Stimulated activated CD4-positive, alpha-beta T cell treated with anti-CD3 and anti-CD28 coated beads, Interleukin-12 subunit alpha, Interleukin-12 subunit beta, amount 100 ng/mL, for 4 hours (primary cell): ENCODE measurements around the gene FOXL1.

Experiments
- DNase-seq: peaks from one replicate; pipeline ENCODE4 v3.0.0-alpha.2; 2020

The FOXL1 gene

DNA sequence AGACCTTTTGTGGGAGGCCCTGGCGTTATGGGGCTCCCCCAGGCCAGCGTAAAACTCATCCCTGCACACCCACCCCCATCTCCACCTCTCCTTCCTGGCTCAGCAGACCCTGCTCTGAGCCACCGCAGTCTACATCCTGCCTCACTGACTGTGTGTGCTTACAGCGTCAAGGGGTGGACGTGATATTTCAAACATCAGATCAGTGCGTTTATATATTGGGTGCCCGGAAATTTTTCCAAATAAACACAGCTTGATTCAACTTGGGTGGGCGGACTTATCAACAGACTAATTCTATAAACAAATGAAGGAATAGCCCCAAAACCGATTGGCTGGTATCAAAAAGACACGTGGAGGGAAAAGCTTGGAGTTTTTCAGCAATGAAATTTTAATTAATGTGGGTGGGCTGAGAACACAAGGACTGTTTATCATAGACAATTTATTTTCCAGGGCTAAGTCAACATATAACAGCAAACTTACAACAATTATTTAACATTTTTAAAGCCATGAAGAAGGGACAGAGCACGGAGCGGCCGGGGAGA, at the start of gene FOXL1:
TSS of gene FOXL1 (plus strand) at position 489 of the 539 bp plus-strand sequence. CDS start 175 bp downstream, outside the sequence.
- no peak for DNase-seq

DNA sequence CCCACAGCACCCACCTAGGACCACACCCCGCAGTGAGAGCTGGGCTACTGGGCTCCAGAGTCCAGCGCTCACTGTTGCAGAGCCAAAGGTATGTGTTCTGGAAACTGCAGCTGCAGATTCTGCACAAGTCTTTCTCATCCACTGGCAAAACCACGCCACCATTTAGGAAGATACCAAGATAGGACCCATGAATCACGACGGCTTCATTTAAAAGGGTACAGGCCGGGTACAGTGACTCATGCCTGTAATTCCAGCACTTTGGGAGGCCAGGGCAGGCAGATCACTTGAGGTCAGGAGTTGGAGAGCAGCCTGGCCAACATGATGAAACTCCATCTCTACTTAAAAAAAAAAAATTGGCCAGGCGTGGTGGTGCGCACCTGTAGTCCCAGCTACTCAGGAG, 49.2 kb upstream of the FOXL1 start:
- no peak for DNase-seq

DNA sequence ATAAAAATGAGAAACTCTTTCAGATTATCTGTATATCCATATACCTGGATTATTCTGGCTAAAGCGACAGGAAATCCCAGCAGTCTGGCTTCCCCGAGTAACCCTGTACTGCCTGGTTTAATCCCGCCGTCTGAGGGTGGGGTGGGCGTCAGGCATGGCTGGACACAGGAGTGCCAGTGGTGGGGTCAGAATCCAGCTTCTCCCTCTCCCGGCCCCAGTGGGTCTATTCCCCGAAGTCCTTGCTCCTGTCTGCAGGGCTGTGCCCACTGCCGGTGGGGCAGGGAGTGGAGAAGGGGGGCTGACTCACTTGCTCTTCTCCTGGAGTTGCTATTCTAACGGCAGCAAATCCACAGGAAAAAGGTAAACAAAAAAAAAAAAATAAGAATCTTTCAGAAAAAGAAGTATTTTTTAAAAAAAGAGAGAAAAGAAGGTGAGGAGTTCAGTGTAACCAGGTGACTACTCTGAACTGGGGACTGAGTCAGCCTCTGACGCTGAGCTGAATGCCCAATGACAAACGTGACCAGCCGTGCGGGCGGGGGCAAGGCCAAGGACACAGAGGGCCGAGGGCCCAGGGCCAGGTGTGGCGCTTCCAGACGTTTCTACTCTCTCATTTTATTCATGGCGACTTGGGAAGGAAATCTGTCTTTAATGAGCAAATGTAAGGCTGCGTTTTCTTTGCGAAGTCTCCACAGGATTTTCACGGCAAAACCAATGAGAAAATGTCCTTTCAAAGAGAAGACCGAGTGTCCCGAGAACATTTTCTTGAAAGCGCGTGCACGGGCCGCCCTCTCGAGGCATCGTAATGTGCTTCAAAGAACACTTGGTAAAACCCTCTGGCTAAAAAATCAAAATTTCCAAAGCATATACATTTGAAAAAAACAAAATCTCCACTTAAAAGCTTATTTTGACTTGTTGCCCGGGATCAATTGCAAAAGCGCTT, 47.8 kb upstream of the FOXL1 start:
- no peak for DNase-seq

DNA sequence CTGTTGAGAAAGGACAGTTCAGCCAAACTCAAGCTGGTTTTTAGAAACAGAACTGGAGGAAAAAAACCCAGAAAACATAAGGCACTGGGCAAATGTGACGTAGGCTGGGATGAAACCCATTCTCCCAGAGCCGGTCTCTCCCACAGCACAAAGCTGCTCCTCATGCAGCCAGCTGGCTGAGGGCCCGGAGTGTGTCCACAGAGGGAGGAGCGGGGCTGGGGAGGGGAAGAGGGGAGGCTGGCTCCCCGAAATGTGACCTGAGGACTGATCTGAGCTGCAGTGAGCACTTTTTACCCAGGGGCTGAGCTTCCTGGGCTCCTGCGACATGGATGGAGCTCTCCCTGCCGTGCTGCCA, 47.2 kb upstream of the FOXL1 start:
- no peak for DNase-seq

DNA sequence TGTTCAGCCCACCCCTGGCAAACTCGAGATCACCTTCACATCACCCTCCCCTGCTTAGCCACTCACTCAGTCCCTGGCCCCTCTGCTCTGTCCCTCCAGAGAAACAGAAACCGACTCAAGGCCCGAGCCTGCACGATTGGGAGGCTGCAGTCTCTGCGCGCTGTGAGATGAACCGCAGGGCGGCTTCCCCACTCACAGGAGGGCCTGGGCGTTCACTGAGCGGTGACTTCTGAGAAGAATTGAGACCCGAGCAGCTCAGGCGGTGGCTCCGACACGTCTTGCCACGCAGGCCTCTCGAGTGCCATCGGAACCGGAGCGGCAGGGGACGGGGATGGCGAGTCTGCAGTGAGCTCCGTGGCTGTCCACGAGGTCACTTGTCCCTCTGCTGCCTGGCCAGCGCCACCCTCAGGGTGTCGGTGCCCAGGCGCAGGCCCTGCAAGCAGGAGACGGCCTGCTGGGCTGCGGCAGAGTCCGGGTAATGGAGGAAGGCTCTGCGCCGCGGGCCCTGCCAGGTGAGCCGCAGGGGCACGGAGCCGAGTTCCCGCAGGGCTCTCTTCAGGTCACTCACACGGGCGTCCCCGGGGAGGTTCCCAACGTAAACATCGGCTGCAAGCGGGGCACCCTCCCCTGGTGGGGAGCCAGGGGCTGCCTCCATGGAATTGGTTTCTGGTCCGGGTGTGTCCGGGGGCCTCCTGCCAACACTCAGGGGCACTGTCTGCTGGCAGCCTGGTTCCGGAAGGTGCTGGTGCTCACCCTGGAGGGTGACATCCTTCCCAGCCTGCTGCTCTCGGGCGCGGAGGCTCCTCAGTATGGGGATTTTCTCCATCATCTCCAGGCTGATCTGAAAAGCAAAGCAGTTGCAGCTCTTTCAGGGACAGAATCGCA, 46.5 kb upstream of the FOXL1 start:
- no peak for DNase-seq

DNA sequence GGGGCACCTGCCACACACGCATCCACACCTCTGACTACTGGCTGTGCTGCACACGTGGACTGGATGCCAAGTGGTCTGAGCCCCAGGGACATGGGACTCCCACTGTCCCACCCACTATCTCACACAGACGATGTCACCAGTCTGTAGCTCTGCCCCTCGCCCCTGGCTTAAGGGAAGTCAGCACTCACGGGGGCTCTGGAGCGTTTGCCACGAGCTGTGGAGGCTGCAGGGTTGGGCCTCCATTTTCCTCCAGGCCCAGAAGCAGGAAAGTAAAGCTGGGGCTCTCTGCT, 45.9 kb upstream of the FOXL1 start:
- no peak for DNase-seq

DNA sequence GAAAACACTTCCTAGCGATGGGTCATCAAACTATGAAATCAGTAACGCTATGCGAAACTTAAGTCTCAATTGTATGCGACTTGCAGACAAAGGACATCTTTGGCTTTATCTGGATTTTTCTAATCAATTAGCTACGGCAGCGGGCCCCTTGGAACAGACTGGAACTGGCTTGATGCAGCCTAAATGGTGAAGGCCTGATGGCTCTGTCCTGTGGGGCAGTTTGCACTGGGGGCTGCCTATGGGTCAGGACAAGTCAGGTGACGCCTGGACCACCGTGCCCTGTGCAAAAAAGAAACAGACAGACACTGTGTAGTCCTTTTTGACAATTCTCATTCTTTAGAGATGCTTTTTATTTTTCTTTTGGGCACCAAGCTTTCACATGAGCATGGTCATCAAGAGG, 45.3 kb upstream of the FOXL1 start:
- no peak for DNase-seq

DNA sequence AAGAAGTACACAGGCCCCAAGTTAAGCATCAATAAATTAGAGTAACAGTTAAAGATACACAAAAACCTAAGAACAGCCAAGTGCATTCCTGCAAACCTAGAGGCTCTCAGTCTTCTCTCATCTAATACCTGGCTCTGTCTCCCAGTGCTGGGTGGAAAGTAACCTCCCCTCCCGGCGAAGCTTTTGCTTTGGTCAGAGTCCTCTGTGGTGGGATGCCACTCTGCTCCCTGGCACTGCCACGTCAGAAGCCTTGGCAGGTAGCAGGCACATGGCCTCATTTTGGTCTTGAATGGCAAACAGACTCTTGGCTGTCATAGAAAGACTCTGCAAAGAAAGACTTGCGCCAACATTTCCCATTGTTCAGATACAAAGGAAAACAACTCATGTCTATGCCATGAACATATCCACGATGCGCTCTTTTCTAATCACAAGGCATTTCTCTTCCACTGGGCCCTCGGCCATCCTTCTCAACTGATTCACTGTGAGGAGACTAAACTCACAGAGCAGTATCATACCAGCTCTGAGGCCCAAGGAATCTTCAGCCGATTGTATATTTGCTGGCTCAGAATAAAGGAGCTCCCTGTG, 44.5 kb upstream of the FOXL1 start:
- no peak for DNase-seq

DNA sequence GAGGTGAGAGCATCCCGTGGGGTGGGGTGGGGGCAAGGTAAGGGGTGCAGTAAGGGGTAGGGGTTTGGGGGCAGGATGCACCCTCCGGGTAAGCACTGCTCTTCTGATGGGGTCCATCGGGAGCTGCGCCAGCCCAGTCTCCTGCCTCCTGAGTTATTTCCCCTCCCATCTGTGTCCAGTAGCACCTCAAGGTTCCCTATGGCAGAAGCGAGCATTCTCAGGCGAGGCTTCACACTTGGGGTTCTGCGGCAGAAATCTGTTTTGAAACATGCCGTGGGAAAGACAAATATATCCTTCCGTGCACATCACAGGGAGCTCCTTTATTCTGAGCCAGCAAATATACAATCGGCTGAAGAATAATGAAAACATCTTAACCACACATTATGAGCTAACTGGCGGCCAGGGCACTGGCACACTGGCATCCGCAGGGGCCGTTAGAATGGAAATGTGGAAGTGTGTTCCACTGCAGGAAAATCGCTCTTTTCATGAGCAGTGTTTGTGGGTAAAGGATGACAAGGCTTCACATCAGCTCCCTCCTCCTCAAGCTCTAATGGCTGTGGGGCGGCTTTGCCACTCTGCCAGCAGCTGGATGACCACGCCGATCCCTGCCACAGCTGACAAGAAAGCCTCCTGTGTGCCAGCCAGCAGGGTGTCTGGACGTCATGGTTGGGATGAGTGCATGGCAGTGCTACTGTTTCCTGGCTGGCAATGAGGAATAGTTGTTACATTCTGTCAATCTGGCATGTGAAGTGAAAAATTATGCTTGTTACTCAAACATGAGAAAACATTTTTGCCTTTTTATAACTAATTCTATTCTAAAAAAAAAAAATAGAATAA, 43.4 kb upstream of the FOXL1 start:
- no peak for DNase-seq

DNA sequence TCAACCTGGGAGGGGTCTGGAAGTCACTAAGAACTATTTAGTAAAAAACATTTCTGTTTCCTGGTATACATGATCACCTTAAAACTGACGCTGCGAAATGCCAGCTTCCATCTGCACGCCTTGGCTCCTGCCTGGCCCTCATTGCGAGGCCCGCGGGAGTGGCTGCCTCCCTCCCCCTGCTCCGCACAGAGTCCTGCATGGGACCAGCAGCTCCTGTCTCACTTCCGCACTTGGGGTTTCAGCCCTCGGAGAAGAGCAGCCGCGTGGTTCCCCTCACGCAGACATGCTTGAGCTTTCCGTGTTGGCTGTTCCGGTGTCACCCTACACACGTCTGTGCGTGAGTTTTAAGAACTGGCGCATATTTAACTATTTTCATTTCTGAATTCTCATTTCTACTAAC, 41.7 kb upstream of the FOXL1 start:
- no peak for DNase-seq

DNA sequence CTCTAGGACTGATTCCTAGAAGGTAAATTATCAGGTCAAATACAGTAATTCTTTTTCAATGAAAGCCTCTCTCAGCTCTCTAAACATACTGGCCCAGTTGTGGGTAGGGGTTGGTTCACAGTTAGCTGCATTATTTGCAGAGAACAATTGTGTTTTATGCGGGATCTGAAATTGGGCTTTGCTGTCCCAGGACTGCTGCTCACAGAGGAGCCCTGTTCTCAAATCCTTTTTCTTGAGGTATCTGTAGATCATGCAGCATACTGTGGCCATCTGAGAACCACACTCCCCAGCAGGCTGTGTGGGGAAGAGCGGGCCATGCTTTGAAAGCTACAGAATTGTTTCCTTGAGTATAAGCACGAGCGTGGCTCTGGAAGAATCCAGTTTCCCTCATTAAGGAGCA, 40.9 kb upstream of the FOXL1 start:
- DNase-seq, result no peak

DNA sequence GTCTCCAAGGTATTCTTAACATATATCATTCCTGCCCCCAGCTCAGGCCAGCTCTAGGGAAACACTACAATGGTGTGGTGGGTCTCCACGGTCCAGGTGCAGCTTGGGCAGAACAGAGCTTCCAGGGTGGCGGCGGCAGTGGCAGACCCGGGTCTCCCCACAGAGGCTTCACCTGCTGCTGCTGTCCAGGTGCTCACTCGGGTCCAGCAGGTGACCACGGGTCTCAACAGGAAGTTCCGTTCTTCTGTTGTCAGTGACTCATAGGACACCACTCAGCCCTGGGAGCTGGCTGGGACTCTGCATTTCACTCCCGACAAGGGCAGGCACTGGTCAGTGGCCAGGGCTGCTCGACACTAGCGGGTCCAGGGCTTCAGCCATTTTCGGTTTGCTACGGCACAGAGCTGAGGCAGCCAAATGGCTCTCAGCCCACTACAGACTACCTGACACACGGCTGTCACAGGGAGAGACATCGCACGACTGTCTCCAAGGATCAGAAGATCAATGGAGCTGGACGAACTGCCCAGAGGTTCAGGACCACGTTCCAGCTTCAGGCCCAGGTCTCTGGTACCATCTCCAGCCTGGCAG, 40.1 kb upstream of the FOXL1 start:
- no peak for DNase-seq

DNA sequence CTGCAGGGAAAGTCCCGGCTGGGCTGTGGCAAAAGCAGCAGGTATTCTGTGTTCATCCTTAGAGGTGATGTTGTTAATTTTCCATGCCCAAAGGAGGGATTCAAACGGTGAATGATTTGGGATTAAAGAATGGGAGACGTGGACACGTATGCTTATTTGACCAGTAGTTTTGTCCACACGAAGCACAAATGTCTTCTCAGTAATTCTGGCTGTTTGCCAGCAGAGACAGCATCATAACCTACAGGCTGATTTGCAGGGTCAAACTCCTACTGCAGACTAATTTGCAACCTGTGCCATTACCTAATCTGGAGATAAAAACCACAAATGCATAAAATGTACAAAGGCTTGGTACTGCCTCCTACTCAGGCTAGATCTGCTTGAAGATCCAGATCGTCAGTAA, 37.5 kb upstream of the FOXL1 start:
- DNase-seq, result no peak

DNA sequence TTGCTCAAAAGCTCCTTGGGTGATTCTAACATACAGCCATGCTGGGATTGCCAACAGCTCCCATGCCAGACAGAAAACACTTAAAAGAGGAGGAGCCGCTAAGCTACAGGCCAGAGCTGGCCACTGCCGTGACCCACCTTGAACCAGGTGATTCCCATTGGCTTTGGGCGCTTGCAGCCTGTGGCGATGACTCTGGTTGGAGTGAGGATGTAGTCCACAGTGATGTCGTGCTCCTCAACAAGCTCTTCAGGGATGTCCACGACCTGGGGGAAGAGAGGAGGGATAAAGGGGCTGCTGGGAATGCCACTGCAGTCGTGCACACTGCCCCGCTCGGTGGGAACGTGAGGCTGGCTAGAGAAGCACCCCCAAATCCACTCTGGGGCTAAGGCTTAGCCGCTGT, 36.8 kb upstream of the FOXL1 start:
- DNase-seq, result no peak

DNA sequence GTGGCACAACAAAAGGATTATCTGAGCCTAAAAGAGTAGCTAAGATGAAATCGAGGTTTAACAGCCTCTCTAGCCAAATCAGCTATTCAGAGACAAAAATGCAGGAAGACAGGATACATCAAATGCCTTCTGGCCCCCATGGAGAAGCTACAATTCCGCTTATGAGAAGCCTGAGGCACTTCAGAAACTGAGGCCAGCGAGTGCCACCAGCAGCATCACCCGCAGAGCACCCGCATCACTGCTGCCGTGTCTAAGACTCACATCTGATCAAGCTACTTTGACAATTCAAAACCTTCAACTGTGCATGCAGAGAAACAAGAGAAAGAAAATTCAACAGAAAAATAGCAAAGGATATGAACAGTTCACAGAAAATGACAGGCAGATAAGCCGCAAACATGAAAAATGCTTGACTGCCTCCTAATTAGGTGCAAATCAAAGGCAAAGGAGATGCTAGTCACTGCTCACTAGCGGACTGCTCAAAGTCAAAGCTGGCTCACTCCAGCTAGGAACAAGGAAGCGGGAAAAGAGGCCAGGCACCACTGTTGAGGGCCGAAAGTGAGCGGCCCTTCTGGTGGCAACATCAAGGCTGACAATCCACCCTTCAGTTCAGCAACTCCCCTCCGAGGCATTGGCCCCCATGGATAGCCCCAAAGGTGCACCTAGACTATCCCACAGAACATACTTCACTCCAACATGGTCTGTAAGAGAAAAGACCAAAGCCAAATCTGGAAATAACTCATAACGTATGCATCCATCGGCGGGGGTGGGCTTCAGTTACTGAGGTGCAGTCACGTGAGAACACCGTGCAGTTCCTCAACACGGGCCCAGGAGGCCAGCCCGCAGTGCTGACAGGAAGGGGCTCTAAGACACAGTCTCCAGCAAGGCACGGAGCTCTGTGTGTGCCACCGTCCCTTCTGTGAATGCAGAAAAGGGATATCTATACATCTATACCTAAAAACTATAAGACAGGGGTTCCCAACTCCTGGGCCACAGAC, 35.3 kb upstream of the FOXL1 start:
- no peak for DNase-seq

DNA sequence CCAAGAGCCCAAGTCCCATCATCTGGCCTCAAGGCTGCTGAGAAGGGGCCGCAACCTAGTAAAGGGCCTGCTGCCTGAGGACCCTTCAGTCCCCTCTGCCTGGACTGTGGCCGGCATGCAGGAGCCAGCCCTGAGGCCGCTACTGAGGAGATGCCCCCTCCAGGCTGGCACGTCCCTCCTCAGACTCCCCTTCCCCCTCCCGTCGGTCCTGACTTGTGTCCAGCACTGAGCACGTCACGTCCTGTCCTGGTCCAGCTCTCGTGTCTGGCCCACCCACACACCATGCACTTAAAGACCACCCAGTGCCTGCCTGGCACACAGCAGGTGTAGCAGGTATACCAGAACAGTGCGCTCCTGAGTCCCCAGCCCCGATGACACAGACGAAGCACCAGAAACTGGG, 32.9 kb upstream of the FOXL1 start:
- DNase-seq, result no peak

DNA sequence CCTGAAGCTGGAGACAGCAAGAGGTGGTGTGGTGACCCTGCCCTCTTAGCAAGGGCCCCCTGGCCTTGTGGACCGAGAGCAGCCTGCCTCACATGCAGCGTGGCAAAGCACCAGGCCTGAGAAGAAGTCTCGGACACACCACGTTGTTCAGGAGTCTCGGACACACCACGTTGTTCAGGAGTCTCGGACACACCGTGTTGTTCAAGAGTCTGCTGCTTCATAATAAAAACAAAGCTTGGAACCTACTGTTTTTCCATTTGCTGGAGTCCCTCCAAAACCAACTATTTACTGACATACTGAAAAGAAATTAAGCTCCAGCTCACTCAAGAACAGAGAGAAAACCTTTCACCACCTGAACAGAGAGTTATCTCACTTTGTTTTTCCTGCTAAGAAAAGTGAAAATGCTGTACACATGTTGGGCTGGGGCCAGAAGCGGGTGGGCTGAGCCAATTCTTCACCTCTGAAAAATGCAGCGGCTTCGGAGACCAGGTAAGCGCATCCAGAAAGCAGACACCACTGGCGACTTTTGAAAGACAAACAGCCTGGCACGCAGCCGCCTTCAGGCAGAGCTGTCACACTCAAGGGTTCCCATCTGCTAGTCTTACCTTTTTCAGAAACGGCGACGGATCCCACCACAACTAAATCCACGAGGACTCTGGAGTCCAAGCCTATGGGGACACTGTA, 32.3 kb upstream of the FOXL1 start:
- no peak for DNase-seq

DNA sequence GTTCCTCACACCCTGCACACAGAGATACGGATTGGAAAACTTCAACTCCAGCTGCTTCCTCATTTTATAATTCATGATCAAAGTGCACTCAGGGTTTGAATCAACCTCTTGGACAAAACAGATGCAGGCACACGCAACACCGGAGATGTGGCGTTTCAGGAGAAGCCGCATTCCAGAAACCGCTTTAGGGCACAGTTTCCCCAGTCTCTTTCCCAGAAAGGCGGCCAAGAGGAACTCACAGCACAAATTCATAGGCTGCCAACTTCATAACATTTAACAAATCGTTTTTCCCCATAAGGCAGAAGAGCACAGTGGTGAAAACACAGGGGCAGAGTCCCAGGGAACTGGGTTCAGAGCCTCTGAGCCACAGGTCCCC, 31.7 kb upstream of the FOXL1 start:
- no peak for DNase-seq

DNA sequence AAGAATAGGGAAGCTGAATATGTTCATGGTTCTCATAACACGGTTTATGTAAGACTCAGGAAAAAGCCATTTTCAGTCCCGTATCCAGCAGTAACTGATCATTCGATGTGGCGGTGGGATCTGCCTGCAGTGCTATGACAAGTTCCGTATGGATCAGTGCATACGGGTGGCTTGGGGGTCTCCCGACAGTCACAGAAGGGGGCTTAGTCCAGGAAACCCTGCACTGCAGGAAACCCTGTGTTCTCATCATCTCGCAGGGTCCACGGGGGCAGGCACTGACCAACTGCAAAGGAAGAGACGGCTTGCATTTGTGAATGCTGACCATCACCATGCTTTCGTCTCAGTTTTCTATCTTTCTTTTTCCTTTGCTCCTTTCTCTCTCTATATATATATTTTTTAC, 31.1 kb upstream of the FOXL1 start:
- DNase-seq, result no peak
